ENCODE measurements around the gene ATP6V1F.
A peak's percentile ranks its signal among the peaks of the same experiment; 100 is the strongest.

The ATP6V1F gene

GRCh38 chr7:128881458-128882125, 18.9 kb downstream of the ATP6V1F start:
- ATAC-seq (ENCODE audit: low read depth) (no peak), DNase-seq (ENCODE audit: low spot score) (peak; percentile 35)
- Histone ChIP-seq H3K36me3 (ENCODE audit: low read depth) (no peaks in the 10 kb centered on the region), H3K4me3 (ENCODE audit: severe bottlenecking) (no peak overlapping the region), H3K27me3 (ENCODE audit: insufficient read depth, poor library complexity, severe bottlenecking) (no peaks in the 10 kb centered on the region), H3K4me1 (ENCODE audit: insufficient read depth, poor library complexity, severe bottlenecking) (no peaks in the 10 kb centered on the region), H3K27ac (ENCODE audit: poor library complexity, severe bottlenecking) (no peak overlapping the region), H3K9me3 (ENCODE audit: severe bottlenecking) (no peaks in the 10 kb centered on the region)
- no peak for TF ChIP-seq CTCF (IDR thresholded peaks at IDR 0.05; ENCODE audit: poor library complexity, severe bottlenecking)

GRCh38 chr7:128882134-128882533, 19.5 kb downstream of the ATP6V1F start:
- Histone ChIP-seq H3K27ac (ENCODE audit: poor library complexity, severe bottlenecking) (no peak overlapping the region), H3K4me3 (ENCODE audit: severe bottlenecking) (no peak overlapping the region), H3K9me3 (ENCODE audit: severe bottlenecking) (no peaks in the 10 kb centered on the region), H3K27me3 (ENCODE audit: insufficient read depth, poor library complexity, severe bottlenecking) (no peaks in the 10 kb centered on the region), H3K4me1 (ENCODE audit: insufficient read depth, poor library complexity, severe bottlenecking) (no peaks in the 10 kb centered on the region), H3K36me3 (ENCODE audit: low read depth) (no peaks in the 10 kb centered on the region)
- TF ChIP-seq CTCF (IDR thresholded peaks at IDR 0.05; ENCODE audit: poor library complexity, severe bottlenecking): no peak
- ATAC-seq (ENCODE audit: low read depth) (no peak), DNase-seq (ENCODE audit: low spot score) (peak; percentile 25)

- peaks cover 4% of the 10 kb centered on the region for H3K4me1 ChIP-seq (ENCODE audit: insufficient read depth, poor library complexity, severe bottlenecking)
- TF ChIP-seq CTCF (IDR thresholded peaks at IDR 0.05; ENCODE audit: poor library complexity, severe bottlenecking): peak; percentile 94
- DNase-seq (ENCODE audit: low spot score) (peak; percentile 76), ATAC-seq (ENCODE audit: low read depth) (peak; percentile 68)
- H3K36me3 ChIP-seq (ENCODE audit: low read depth): no peaks in the 10 kb centered on the region
- no peaks in the 10 kb centered on the region for H3K9me3 ChIP-seq (ENCODE audit: severe bottlenecking)
- no peak overlapping the region for H3K27ac ChIP-seq (ENCODE audit: poor library complexity, severe bottlenecking)
- no peak overlapping the region for H3K4me3 ChIP-seq (ENCODE audit: severe bottlenecking)
- H3K27me3 ChIP-seq (ENCODE audit: insufficient read depth, poor library complexity, severe bottlenecking): no peaks in the 10 kb centered on the region
These were observed 21.2 kb downstream of the ATP6V1F start for GRCh38 chr7:128883622-128884448.

- DNase-seq (ENCODE audit: low spot score) (peak; percentile 57), ATAC-seq (ENCODE audit: low read depth) (no peak)
- no peaks in the 10 kb centered on the region for H3K36me3 ChIP-seq (ENCODE audit: low read depth)
- no peak overlapping the region for H3K4me3 ChIP-seq (ENCODE audit: severe bottlenecking)
- H3K4me1 ChIP-seq (ENCODE audit: insufficient read depth, poor library complexity, severe bottlenecking): peaks cover 12% of the 10 kb centered on the region
- H3K9me3 ChIP-seq (ENCODE audit: severe bottlenecking): no peaks in the 10 kb centered on the region
- no peak for TF ChIP-seq CTCF (IDR thresholded peaks at IDR 0.05; ENCODE audit: poor library complexity, severe bottlenecking)
- no peak overlapping the region for H3K27ac ChIP-seq (ENCODE audit: poor library complexity, severe bottlenecking)
- H3K27me3 ChIP-seq (ENCODE audit: insufficient read depth, poor library complexity, severe bottlenecking): no peaks in the 10 kb centered on the region
These were observed 22.1 kb downstream of the ATP6V1F start for GRCh38 chr7:128884561-128885369.
